CD4-positive, alpha-beta T cell treated with Interferon alpha-2 for 1 hour (primary cell): ENCODE data around the gene DCXR.

Experiments used
- DNase-seq, 2 donors: peaks; one replicate each; pipeline ENCODE4 v3.0.0-alpha.2; 2020 to 2022

Gene DCXR

GRCh38 chr17:82037092-82037888 is at the start of gene DCXR:
DCXR (minus strand) TSS chr17:82037697; CDS start chr17:82037682, 15 bp downstream.
- DNase-seq, result peak; percentile 96

DNA sequence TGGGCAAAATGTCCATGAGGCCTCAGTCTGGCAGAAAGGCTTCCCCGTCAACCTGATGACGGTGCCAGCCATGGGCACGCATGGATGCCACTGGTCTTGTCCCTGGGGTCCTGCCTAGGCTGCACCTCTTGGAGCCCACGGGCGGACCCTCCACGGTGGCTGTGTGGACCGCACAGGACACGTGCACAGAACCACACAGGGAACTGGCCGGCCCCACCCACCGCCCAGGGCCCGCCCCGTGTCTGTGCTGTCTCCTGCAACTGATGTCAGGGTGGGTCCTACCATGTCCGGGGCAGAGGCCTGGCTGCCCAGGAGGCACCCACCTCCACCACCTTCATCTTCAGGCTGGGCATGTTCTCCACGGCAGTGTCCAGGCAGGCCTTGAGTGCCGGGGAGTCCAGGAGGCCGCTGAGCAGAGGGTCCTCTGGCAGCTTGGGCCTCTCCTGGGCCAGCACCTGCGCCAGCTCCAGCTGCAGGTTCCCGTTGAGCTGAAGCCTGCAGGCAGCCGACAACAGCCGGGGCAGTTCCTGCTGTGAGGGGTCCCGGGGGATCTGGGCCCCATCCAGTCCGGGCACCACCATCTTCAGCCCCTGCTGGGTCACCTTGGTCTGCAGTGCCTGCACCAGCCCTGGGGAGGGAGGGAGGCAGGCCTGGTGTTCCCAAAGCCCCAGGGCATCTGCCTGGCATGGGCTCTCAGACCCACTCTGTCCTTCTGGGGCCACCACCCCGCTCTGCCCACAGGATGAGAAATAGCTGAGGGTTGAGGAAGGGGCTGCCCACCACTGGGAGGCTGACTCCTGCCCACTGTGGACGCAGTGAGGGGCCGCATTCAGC is 48.7 kb upstream of the DCXR start:
- no peak for DNase-seq

DNA sequence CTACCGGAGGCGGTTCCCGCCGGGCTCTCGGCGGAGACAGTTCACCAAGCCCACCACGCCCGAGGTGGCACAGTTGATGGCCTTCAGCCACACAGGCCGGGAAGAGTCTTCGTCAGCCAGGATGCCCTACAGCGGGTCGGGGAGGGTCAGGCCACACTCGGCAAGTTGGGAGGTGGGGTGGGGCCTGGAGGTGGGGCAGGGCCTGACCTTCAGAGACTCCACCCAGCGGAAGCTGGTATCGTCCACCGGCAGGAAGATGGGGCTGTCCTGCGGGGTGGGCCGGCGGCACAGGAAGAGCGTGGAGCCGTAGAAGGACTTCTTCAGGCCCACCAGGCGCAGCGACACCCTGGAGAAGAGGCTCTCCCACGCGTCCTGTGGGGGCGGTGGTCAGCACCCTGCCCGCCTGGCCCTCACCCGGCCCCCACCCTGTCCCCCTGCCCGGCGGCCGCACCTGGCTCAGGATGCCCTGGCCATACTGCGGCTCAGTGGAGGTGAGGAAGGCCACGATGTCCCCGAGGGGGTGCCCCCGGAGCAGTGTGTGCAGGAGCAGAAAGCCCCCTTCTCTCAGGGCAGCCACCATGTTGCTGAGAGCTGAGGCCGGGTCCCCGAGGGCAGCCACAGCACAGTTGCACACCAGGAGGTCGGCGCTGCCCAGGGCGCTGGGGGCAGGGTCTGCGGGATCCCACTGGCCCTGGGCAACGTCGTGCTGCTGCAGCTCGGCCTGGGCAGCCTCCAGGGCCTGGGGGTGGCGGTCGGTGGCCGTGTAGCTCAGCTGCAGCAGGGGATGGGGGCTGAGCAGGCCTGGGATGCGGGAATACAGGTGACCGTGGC is 47.7 kb upstream of the DCXR start:
- DNase-seq, result no peak

DNA sequence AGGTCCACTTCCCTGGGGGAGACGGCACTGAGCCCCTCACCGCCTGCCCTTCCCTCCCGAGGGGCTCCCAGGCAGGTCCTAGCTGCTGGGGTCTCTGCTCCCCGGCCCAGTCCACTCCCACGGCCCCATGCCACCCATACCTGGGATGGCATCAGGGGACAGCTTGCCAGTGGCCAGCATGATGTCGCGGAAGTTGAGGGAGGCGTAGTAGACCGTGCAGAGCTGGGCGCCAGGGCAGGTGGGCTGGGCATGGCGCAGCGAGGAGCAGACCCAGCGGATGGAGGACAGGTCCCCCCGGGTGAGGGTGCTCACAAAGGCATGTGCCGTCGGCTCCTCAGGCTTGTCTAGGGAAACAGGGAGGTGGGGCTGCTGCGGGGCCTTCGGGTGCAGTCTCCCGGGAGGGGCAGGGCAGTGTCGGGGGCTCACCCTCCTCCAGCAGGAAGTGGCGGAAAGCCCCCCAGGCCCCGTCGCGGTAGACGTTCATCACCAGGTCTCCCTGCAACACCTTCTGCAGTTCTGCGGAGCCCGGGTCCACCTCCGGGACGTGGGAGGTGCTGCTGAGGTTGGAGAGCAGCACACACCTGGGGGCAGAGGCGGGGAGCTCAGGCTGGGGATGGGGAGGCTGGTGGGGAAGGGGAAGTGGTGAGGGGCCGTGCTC is 47.0 kb upstream of the DCXR start:
- no peak for DNase-seq

DNA sequence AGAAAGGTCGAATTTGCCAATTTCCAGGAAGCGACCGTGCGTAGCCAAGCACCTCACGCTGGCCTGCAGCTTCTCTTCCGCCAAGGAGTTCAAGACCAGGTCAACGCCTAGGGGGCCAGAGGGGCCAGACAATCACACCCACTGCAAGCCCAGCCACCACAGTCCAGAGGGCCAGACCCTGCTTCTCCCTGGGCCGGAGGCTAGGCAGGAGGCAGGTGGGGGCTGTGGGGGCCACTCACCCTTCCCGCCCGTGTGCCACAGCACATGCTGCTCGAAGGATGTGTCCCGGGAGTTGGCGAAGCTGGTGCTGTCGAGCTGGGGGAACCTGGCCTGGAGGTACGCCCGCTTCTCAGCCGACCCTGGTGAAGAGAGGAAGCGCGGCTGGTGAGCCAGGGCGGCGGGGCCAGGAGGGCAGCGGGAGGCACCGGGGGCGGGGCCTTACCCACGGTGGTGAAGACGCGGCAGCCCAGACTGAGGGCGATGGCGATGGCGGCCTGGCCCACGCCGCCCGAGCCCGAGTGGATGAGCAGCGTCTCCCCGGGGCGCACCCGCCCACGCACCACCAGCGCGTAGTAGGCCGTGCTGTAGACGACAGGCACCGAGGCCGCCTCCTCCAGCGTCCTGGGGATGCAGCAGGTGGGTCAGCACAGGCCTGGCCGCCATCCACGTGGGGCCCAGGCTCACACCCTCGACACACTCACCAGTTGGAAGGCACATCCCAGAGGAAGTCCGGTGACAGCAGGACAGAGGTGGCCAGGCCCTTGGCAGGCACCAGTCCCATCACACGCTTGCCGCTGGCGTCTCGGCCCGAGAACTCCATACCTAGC is 46.2 kb upstream of the DCXR start:
- DNase-seq, result no peak

DNA sequence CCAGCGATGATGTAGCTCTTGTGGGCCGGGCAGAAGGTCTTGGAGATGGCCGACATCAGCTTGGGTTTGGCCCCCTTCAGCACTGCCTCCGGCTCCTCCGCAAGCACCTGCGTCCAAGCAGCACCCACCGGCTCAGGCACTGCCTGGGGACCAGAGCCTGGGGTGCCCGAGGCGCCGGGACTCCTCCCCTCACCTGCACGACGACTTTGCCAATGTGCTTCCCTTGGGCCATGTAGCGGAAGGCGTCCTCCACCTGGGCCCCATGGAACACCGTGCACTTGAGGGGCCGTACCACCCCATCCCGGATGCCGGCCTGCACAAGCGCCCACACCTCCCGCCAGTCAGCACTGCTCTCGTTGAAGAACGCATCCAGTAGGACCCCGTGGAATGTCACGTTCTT is 45.5 kb upstream of the DCXR start:
- no peak for DNase-seq

- no peak for DNase-seq
These were observed 45.0 kb upstream of the DCXR start for GRCh38 chr17:82082456-82082855.

DNA sequence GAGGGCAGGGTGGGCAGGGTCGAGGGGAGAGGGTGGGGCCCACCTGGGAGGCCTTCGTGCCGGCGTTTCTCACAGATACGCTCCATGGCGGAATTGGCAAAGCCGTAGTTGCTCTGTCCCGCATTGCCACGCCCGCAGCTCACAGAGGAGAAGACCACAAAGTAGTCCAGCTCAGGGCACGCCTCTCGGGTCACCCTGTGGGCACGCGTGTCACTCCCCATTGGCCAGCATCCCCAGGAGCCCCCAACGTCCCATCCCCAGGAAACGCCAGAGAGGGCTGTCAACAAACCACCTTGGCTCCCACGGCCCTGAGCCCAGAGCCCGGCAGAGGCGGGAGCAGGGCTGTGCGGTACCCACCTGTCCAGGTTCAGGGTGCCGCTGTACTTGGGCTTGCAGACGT is 44.5 kb upstream of the DCXR start:
- DNase-seq, result no peak

DNA sequence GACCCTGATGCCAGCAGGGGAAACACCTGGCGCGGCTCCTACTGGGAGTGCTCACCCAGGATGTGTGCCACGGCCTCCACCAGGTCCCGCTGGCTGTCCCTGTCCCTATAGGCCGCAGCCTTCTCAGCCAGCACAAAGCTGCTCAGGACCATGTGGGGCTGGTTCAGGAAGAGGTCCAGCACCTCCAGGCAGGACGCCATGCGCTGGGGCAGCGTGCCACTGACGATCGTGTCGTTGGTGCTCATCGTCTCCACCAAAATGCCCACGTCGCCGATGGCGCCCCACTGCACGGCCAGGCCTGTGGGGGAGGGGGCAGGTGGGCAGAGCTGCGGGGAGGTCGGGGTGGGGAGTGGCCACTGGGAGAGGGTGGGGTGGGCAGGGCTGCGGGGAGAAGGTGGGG is 44.0 kb upstream of the DCXR start:
- no peak for DNase-seq

DNA sequence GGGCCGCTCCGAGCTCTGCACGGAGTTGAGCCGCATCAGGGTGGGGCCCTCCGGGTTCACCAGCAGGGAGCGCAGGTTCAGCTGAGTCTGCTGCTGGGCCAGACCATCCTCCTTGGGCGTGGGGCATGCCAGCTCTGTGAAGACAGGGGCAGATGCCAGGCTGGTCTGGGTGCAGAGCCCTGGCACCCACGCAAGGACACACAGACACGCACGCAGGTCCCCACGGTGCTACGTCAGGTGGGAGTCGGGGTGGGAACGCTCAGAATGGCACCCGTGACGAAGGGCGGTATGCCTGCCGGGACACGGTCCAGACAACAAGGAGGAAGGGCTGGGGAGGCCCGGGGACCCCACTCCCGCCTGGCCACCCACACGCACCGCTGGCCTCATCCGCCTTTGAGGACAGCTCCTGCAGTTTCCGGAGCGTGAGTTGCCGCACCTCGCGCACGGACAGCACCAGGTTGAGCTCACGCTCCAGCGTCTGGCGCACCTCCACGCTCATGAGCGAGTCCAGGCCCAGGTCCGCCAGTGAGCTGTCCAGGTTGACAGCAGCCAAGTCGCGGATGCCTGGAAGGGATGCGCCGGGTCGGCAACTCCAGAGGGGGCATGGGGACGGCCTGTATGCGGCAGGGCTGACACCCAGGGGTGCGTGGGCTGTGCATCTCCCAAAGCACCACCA is 43.4 kb upstream of the DCXR start:
- no peak for DNase-seq

- DNase-seq, result no peak
These were observed 42.7 kb upstream of the DCXR start for GRCh38 chr17:82080048-82080788.

GRCh38 chr17:82079001-82079677 is 41.6 kb upstream of the DCXR start:
- no peak for DNase-seq

GRCh38 chr17:82078433-82078832 is 40.9 kb upstream of the DCXR start:
- DNase-seq, result no peak

DNA sequence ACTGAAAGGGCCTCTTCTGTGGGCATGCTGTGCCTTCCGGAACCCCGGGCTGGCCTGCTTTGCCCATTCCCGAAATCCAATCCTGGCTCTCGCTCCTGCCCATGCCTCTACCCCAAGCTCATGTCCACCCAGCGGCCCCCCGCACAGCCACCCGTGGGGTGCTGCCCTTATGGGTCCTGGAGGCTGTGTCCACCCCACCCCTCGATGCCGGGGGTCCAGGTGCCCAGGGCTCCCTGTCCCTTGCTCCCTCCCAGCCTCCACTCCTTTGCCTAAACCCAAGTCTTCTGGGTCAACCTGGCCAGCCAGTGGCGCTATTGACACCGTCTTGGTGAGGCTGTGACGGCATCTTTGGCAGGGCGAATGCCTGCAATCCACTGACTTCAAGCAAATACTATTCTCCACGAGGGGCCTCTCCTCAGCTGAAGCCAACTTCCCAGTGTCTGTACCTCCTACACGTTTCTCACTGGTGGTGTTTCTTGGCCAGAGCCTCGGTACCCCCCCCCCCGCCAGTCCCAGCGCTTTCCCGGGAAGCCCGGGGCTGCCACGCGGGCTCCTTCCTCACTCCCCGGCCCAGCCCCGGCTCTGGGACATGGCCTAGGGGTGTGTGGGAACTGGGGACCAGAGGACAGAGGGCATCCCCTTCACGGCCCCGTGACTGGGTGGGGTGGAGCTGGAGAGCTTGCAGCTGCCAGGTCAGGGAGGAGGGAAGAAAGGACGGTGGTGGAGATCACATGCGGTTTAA is 40.3 kb upstream of the DCXR start:
- no peak for DNase-seq

DNA sequence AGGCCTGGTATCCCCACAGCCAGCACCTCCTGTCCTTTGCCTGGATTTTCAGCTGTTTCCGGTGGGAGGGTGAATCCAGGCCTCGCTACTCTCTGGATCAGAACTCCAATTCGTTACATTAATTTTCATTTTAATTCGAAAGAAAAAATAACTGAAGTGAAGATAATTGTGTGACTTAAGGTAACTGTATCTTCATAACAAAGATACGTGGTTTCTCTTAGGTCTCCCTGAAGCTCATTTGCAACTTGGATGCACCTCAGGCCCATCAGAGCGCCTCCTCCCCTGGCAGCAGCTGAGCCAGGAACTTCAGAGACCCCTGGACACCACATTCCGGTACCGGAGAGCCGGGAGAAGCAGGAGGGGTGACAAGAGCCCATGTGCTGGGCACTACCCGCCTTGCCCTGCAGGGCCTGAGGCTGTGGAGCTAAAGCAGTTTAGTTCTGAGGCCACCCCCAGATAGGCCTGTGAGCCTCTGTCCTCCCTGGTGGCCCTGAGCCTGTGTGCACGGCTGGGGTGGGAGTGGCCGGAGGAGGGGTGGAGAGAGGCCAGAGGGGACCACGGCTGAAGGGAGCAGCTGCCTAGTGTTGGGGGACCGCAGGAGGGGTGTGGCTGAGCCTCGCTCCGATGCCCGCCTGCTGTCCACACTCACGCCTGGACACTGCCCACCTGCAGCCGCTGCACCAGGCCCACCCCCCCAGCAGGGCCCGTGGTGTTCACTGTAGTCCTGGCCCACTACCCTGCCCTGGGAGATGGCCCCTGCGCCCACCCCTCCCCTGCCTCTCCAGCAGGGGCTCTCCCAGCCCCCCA is 39.5 kb upstream of the DCXR start:
- no peak for DNase-seq

DNA sequence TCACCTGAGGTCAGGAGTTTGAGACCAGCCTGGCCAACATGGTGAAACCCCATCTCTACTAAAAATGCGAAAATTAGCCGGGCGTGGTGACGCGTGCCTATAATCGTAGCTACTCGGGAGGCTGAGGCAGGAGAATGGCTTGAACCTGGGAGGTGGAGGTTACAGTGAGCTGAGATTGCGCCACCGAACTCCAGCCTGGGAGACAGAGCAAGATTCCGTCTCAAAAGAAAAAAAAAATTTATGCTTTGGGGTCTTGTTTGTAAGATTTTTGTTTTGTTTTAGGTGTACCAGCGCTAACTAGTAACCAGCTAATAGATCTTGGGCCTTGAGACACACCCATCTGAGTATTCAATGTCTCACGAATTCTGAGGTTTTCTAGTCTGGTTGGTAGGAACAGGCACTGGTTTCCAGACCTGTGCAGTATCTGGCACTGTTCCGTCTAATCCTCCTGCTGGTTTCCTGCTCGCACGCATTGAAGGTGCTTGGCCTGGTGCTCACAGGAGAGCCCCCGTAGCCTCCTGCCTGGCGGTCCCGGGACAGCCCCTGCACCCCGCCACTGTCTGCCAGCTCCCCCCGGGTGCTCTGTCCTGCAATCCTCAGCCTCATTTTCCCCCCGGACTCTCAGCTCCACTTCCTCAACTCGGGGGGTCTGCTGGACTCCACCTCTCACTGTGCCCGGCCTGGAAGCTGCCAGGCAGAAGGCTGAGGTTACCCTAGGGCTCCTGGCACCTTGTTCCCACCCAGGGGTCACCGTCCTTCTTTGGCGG is 38.7 kb upstream of the DCXR start:
- DNase-seq, result no peak

DNA sequence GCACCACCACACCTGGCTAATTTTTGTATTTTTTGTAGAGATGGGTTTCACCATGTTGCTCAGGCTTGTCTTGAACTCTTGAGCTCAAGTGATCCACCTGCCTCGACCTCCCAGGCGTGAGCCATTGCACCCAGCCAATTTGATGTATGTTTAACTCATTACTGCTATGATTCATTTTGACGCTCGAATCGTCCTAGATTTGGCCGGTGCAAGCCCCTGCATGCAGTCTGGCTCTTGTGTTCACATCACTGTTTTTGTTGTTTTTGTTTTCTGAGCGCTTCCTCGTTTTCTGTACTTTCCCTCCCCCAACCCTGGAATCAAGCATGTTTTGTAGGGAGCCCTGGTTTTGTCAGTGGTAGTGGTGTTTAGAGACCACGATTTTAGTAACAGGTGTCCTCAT is 35.9 kb upstream of the DCXR start:
- no peak for DNase-seq
